Measurements from ENCODE around the gene XIRP1.

- no peak for TF ChIP-seq CTCF (IDR thresholded peaks at IDR 0.05; ENCODE audit: low read depth, low read length)
- no peak for TF ChIP-seq EZH2phosphoT487 (IDR thresholded peaks at IDR 0.05; ENCODE audit: low read depth)
Observed at GRCh38 chr3:39196671-39197356, 4.4 kb upstream of the XIRP1 start.

All from OCI-LY3 (cell line).